ENCODE results near the gene RANBP10. TPM values are rescaled to one million over a fixed set of nuclear protein-coding genes. Genes with fewer than 3 reads are reported as not detected.

RANBP10 gene
- total and polyA plus RNA-seq, 4 donors, result 9.8 to 15.5 (median 13.8) TPM

GRCh38 chr16:67847064-67847861, 40.9 kb upstream of the RANBP10 start, which contains the start of gene CENPT (continued):
- no peak for TF ChIP-seq REST (IDR thresholded peaks at IDR 0.05)

GRCh38 chr16:67846320-67847063, 40.1 kb upstream of the RANBP10 start, which contains the start of gene NUTF2:
Gene NUTF2 (plus strand): TSS chr16:67846933. CDS start chr16:67865131, 18,198 bp downstream.
- H3K27ac ChIP-seq (ENCODE audit: low read depth in 1 of 2, low read length in 2 of 2), result peak within 1 kb of the TSS; percentile 89 to 97
- no peaks in the 10 kb centered on the region for H3K36me3 ChIP-seq (ENCODE audit: control insufficient read depth in 4 of 4, insufficient read depth in 3 of 4, low read depth in 1 of 4, low read length in 3 of 4)
- DNase-seq (ENCODE audit: low spot score), result peak; percentile 96
- TF ChIP-seq HNF4G (IDR thresholded peaks at IDR 0.05) (no peak), GABPA (IDR thresholded peaks at IDR 0.05 in 1 of 2, conservative IDR thresholded peaks at IDR 0.05 in 1 of 2) (peak; percentile 45 to 87), CTCF (IDR thresholded peaks at IDR 0.05; ENCODE audit: low read depth, low read length, missing input control) (peak; percentile 0), FOXA2 (IDR thresholded peaks at IDR 0.05) (no peak), YY1 (IDR thresholded peaks at IDR 0.05) (peak; percentile 92), NR2F2 (IDR thresholded peaks at IDR 0.05) (peak; percentile 87), RXRA (IDR thresholded peaks at IDR 0.05) (peak; percentile 72 to 74), HNF4A (conservative IDR thresholded peaks at IDR 0.05) (peak; percentile 35 to 36), TAF1 (conservative IDR thresholded peaks at IDR 0.05) (no peak), SP1 (IDR thresholded peaks at IDR 0.05) (peak; percentile 84), FOXA1 (IDR thresholded peaks at IDR 0.05) (peak; percentile 81), REST (IDR thresholded peaks at IDR 0.05) (no peak), EGR1 (IDR thresholded peaks at IDR 0.05; ENCODE audit: low read depth in 2 of 2) (peak; percentile 51 to 71), MAX (IDR thresholded peaks at IDR 0.05) (peak; percentile 82), ZBTB33 (IDR thresholded peaks at IDR 0.05) (peak; percentile 94), JUND (IDR thresholded peaks at IDR 0.05) (no peak), ATF3 (IDR thresholded peaks at IDR 0.05) (no peak), RAD21 (IDR thresholded peaks at IDR 0.05) (peak in 1 of 2 donors; percentile 49)
- H3K27me3 ChIP-seq (ENCODE audit: control insufficient read depth in 4 of 4, insufficient read depth in 4 of 4, low read length in 3 of 4), result no peaks in the 10 kb centered on the region
- peak within 1 kb of the TSS; percentile 81 to 95 for H3K9ac ChIP-seq (ENCODE audit: low read depth in 1 of 2, low read length in 2 of 2)
- peak within 1 kb of the TSS; percentile 80 to 92 (median 84) for H3K4me3 ChIP-seq (ENCODE audit: low read depth in 1 of 3, low read length in 3 of 3)
- peaks cover 14 to 54% (median 42%) of the 10 kb centered on the region in 4 donors for H3K4me1 ChIP-seq (ENCODE audit: control insufficient read depth in 4 of 4, insufficient read depth in 4 of 4, low read length in 3 of 4)
- under 1% methylated on average over 57 of the region's 57 CpGs for WGBS
- H3K9me3 ChIP-seq (ENCODE audit: control insufficient read depth in 4 of 4, low read length in 3 of 4), result no peaks in the 10 kb centered on the region

Measured in liver (tissue), 9 donors.